Neuron (in vitro differentiated cells): Measurements from ENCODE around the gene CBR1.

Experiments
- H2AFZ ChIP-seq: one replicate; pipeline ENCODE4 v1.6.1; 2013; ENCODE audit warnings: low read depth, mild to moderate bottlenecking, inconsistent platforms, low read length, moderate library complexity
- H3K27me3 ChIP-seq: one replicate; pipeline ENCODE4 v1.6.1; 2013; ENCODE audit warnings: low read length; ENCODE audit not compliant: insufficient read depth
- H3K36me3 ChIP-seq: one replicate; pipeline ENCODE4 v1.6.1; 2013; ENCODE audit warnings: low read length; ENCODE audit not compliant: insufficient read depth
- H3K4me1 ChIP-seq: one replicate; pipeline ENCODE4 v1.6.1; 2013; ENCODE audit warnings: low read length; ENCODE audit not compliant: insufficient read depth
- H3K4me3 ChIP-seq: 2 replicates; pipeline ENCODE4 v1.5.1; 2013; ENCODE audit warnings: mild to moderate bottlenecking, low read length, moderate library complexity
- H3K9me3 ChIP-seq: one replicate; pipeline ENCODE4 v1.6.1; 2013; ENCODE audit warnings: low read length

Gene CBR1

GRCh38 chr21:36076878-36077655, 7.2 kb downstream of the CBR1 start:
- Histone ChIP-seq H3K36me3 (no peaks in the 10 kb centered on the region), H3K4me3 (no peak overlapping the region), H3K27me3 (peaks cover 5% of the 10 kb centered on the region), H3K9me3 (no peaks in the 10 kb centered on the region), H2AFZ (no peak overlapping the region), H3K4me1 (no peaks in the 10 kb centered on the region)

DNA sequence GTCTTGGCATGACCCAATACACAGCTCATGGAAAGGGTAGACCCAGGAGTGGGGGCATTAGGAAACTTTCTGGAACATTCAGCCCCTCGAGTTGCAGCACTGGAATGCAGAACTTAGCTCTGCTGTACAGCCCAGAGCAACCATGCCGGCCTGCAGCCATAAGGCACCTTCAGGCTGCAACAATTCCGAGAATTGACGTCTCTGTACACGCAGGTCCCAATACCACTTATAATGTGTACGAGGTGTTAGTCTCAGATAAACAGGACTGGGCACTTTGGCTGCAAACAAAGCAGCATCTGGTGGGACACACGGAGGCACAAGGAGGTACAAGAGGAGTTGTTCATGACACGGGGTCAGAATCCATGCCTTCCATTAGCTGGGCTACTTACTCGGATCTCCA, 7.9 kb downstream of the CBR1 start:
- Histone ChIP-seq H3K4me1 (no peaks in the 10 kb centered on the region), H2AFZ (no peak overlapping the region), H3K36me3 (no peaks in the 10 kb centered on the region), H3K9me3 (no peaks in the 10 kb centered on the region), H3K27me3 (peaks cover 5% of the 10 kb centered on the region), H3K4me3 (no peak overlapping the region)

GRCh38 chr21:36079010-36079649, 9.3 kb downstream of the CBR1 start:
- no peak overlapping the region for H3K4me3 ChIP-seq
- peaks cover 5% of the 10 kb centered on the region for H3K27me3 ChIP-seq
- H2AFZ ChIP-seq, result no peak overlapping the region
- no peaks in the 10 kb centered on the region for H3K4me1 ChIP-seq
- no peaks in the 10 kb centered on the region for H3K36me3 ChIP-seq
- H3K9me3 ChIP-seq, result no peaks in the 10 kb centered on the region

DNA sequence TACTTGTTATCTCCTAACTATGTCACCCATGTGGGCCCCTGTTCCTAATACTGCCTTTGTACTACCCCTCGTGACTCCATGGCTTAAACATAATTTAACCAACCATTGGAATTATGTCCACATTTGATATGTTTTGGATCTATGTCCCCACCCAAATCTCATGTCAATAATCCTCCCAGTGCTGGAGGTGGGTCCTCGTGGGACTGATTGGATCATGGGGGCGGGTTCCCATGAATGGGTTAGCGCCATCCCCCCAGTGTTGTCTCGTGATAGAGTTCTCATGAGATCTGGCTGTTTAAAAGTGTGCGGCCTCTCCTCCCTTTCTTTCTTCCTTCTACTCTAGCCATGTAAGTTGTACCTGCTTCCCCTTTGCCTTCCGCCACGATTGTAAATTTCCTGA, 9.8 kb downstream of the CBR1 start:
- H3K9me3 ChIP-seq, result no peaks in the 10 kb centered on the region
- H3K36me3 ChIP-seq, result no peaks in the 10 kb centered on the region
- no peaks in the 10 kb centered on the region for H3K4me1 ChIP-seq
- H3K27me3 ChIP-seq, result peaks cover 5% of the 10 kb centered on the region
- H3K4me3 ChIP-seq, result no peak overlapping the region
- no peak overlapping the region for H2AFZ ChIP-seq

- Histone ChIP-seq H3K27me3 (peaks cover 5% of the 10 kb centered on the region), H3K36me3 (no peaks in the 10 kb centered on the region), H2AFZ (no peak overlapping the region), H3K4me1 (no peaks in the 10 kb centered on the region), H3K4me3 (no peak overlapping the region), H3K9me3 (no peaks in the 10 kb centered on the region)
Observed at GRCh38 chr21:36080386-36080785, 10.6 kb downstream of the CBR1 start.

DNA sequence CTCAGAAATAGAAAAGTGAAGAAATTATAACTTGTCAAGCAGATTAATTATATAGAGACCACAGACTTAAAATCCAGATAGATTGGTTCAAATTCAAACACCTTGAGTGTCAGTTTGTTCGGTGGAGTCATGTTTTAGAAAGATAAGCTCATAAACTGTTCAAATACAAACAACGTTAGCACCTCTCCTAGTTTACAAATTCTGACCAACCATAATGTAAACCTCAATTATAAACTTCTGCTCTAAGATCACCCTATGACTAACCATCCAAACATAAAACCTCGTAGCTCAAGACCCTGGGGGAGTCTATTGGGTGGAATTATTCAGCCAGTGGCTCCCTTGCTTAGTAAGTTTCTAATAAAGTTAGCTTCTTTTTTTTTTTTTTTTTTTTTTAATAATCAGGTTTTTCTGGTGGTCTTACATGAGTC, 12.4 kb downstream of the CBR1 start:
- Histone ChIP-seq H2AFZ (no peak overlapping the region), H3K36me3 (no peaks in the 10 kb centered on the region), H3K9me3 (no peaks in the 10 kb centered on the region), H3K4me1 (no peaks in the 10 kb centered on the region), H3K27me3 (peaks cover 5% of the 10 kb centered on the region), H3K4me3 (no peak overlapping the region)

GRCh38 chr21:36087362-36088138, 17.7 kb downstream of the CBR1 start:
- Histone ChIP-seq H3K27me3 (peaks cover 2% of the 10 kb centered on the region), H3K4me3 (no peak overlapping the region), H3K4me1 (no peaks in the 10 kb centered on the region), H3K36me3 (no peaks in the 10 kb centered on the region), H2AFZ (no peak overlapping the region), H3K9me3 (no peaks in the 10 kb centered on the region)

GRCh38 chr21:36089946-36090345, 20.1 kb downstream of the CBR1 start:
- Histone ChIP-seq H3K36me3 (no peaks in the 10 kb centered on the region), H3K4me1 (no peaks in the 10 kb centered on the region), H3K9me3 (peaks cover 5% of the 10 kb centered on the region), H3K4me3 (no peak overlapping the region), H3K27me3 (peaks cover 2% of the 10 kb centered on the region), H2AFZ (no peak overlapping the region)

GRCh38 chr21:36092681-36093080, 22.9 kb downstream of the CBR1 start:
- H2AFZ ChIP-seq, result no peak overlapping the region
- H3K36me3 ChIP-seq, result no peaks in the 10 kb centered on the region
- no peak overlapping the region for H3K4me3 ChIP-seq
- H3K9me3 ChIP-seq, result peaks cover 5% of the 10 kb centered on the region
- H3K4me1 ChIP-seq, result no peaks in the 10 kb centered on the region
- peaks cover 2% of the 10 kb centered on the region for H3K27me3 ChIP-seq

DNA sequence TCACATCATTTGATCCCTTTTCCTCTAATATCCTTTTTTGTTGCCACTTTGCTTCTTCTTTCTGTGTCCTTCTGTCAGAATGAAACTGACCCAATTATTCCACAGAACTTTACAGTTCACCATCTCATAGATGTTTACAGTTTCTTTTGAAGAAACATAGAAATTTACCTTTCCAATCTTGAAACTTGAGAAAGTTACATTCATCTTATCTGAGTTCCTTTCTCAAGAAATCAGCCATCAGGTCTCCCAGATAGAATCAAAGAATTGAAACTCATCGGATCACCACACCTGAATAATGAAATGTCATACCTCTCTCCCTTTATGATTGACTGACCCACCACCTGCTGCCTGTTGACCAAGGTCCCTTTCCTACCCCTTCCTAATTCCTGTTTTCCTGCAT, 23.7 kb downstream of the CBR1 start:
- Histone ChIP-seq H3K36me3 (no peaks in the 10 kb centered on the region), H3K4me3 (no peak overlapping the region), H2AFZ (no peak overlapping the region), H3K4me1 (no peaks in the 10 kb centered on the region), H3K27me3 (peaks cover 2% of the 10 kb centered on the region), H3K9me3 (peaks cover 5% of the 10 kb centered on the region)

DNA sequence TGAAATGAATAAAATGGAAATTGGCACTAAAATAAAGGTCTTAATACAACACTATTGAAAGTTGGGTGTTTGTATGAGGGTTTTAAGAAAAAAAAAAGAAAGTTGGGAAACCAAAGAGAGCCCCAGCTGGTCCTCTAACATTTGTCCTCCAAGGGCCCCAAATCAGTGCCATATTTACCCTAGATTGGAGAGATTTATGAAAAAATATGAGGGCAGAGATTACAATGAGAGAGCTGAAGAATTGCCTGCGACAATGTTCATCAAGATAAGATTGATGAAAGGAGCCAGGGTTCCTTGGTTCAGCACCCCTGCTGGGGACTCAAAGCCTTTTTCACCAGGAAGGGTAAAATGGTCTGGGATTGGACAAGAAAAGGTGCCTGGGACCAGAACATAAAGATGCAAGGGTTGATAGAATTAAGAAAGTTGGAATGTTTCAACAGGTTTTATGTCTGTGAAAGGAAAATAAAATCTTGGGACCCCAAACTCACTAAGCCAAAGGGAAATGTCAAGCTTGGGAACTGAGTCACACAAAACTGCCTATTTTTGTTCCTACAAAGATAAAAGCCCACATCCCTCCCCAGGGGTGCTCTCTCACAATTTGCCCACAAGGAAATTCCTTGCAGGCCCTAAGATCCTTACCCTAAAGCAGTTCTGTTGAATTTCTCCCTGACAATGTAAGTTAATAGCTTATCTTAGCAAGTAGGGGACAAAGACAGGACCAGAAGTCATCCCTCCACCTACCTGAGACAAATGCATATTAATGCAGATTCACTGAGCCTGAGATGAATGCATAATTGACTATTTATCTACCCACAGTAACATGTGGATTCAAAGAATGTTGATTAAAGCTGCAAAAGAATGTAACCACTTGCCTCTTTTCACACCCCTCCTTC, 26.8 kb downstream of the CBR1 start:
- no peak overlapping the region for H2AFZ ChIP-seq
- H3K27me3 ChIP-seq, result peaks cover 5% of the 10 kb centered on the region
- H3K4me3 ChIP-seq, result no peak overlapping the region
- peaks cover 5% of the 10 kb centered on the region for H3K9me3 ChIP-seq
- no peaks in the 10 kb centered on the region for H3K4me1 ChIP-seq
- H3K36me3 ChIP-seq, result no peaks in the 10 kb centered on the region

- Histone ChIP-seq H2AFZ (no peak overlapping the region), H3K4me3 (no peak overlapping the region), H3K36me3 (no peaks in the 10 kb centered on the region), H3K4me1 (no peaks in the 10 kb centered on the region), H3K27me3 (peaks cover 5% of the 10 kb centered on the region), H3K9me3 (peaks cover 5% of the 10 kb centered on the region)
Observed at GRCh38 chr21:36097427-36098181, 27.8 kb downstream of the CBR1 start.
